Measurements from ENCODE around the gene CENPS. TPM values are rescaled to one million over a fixed set of nuclear protein-coding genes. Genes with fewer than 3 reads are reported as not detected.

CENPS gene
- total and polyA plus RNA-seq, 2 donors (not counting 1 experiment from before 2014, with no cell fraction given) = 3.1 to 10.9 TPM

DNA sequence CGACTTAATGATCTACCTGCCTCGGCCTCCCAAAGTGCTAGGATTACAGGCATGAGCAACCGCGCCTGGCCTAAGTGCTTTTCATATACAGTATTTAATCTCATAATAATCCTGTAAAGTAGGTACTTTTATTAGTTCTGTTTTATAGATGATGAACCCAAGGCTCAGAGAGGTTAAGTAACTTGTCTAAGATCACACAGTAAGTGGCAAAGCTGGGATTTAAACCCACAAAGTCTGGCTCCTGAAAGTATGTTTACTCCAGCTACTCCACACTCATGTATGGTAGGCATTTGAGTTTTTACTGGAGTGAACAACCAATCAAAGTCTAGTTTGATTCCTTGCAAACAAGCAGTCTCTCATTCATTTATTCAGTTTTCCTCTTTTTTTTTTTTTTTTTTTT lies 39.8 kb downstream of the CENPS start:
- H3K4me1 Mint-ChIP-seq = peaks cover 30% of the 10 kb centered on the region
- WGBS (ENCODE audit: insufficient coverage) = 100% methylated on average over 1 of the region's 4 CpGs

More for the DNA sequence above, 39.8 kb downstream of the CENPS start:
- Histone ChIP-seq H3K36me3 (replicated peaks in 1 of 2; ENCODE audit: control extremely low read depth in 1 of 2, control insufficient read depth in 1 of 2, extremely low read depth in 1 of 2, insufficient read depth in 2 of 2, low read length in 1 of 2) (peaks cover 3 to 20% of the 10 kb centered on the region in 2 experiments), H3K9me3 (ENCODE audit: control extremely low read depth in 1 of 3, control insufficient read depth in 2 of 3, insufficient read depth in 1 of 3, low read length in 2 of 3) (peaks cover 0 to 7% (median 0%) of the 10 kb centered on the region in 3 donors), H3K9ac (ENCODE audit: low read length) (no peak overlapping the region), H3K4me3 (ENCODE audit: control extremely low read depth in 1 of 5, extremely low read depth in 1 of 5, insufficient read depth in 1 of 5, low read depth in 2 of 5, low read length in 4 of 5) (no peak overlapping the region), H2AFZ (ENCODE audit: insufficient read depth, low read depth, low read length, poor library complexity, severe bottlenecking) (no peak overlapping the region), H4K20me1 (ENCODE audit: control insufficient read depth, insufficient read depth, low read length, poor library complexity, severe bottlenecking) (no peaks in the 10 kb centered on the region), H3K27ac (ENCODE audit: low read length in 2 of 2) (no peak overlapping the region), H3K4me2 (replicated peaks; ENCODE audit: low read depth, low read length, poor library complexity, severe bottlenecking) (no peak overlapping the region), H3K4me1 (ENCODE audit: control insufficient read depth in 2 of 2, insufficient read depth in 2 of 2, low read length in 2 of 2) (peaks cover 24 to 31% of the 10 kb centered on the region in 2 donors), H3K79me2 (ENCODE audit: control insufficient read depth, insufficient read depth, low read length) (peaks cover 16% of the 10 kb centered on the region), H3K27me3 (replicated peaks in 1 of 4; ENCODE audit: control extremely low read depth in 1 of 4, control insufficient read depth in 3 of 4, insufficient read depth in 4 of 4, low read length in 3 of 4) (no peaks in the 10 kb centered on the region)
- Mint-ChIP-seq H3K4me3 (no peak overlapping the region), H3K27me3 (no peaks in the 10 kb centered on the region), H3K27ac (no peak overlapping the region), H3K9me3 (ENCODE audit: insufficient read depth) (no peaks in the 10 kb centered on the region)
- ATAC-seq (ENCODE audit: low read depth) = no peak
- no peak for TF ChIP-seq EZH2 (IDR thresholded peaks at IDR 0.05; ENCODE audit: borderline replicate concordance, insufficient read depth, low read depth, low read length, poor library complexity, severe bottlenecking)
- TF ChIP-seq, protein P1, sequence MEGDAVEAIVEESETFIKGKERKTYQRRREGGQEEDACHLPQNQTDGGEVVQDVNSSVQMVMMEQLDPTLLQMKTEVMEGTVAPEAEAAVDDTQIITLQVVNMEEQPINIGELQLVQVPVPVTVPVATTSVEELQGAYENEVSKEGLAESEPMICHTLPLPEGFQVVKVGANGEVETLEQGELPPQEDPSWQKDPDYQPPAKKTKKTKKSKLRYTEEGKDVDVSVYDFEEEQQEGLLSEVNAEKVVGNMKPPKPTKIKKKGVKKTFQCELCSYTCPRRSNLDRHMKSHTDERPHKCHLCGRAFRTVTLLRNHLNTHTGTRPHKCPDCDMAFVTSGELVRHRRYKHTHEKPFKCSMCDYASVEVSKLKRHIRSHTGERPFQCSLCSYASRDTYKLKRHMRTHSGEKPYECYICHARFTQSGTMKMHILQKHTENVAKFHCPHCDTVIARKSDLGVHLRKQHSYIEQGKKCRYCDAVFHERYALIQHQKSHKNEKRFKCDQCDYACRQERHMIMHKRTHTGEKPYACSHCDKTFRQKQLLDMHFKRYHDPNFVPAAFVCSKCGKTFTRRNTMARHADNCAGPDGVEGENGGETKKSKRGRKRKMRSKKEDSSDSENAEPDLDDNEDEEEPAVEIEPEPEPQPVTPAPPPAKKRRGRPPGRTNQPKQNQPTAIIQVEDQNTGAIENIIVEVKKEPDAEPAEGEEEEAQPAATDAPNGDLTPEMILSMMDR (IDR thresholded peaks at IDR 0.05) = no peak
- intact Hi-C loops (cut with micrococcal nuclease) = loop anchor here (5.0 to 10.0 kb wide), 3 partner anchors 528 to 1335 kb away; partner anchors contain the start of genes CLCN6, LZIC, MTHFR and NMNAT1
- ChIA-PET POLR2A (no interaction called here), CTCF (interaction anchor here (1.3 to 3.4 kb wide), 2 partner anchors 23 to 25 kb away, joined by 3 to 14 read pairs; no protein-coding TSS in a partner anchor)
- no peak for DNase-seq

Data from B cell (primary cell).